ENCODE measurements around the gene NEU2. TPM values are rescaled to one million over a fixed set of nuclear protein-coding genes. Genes with fewer than 3 reads are reported as not detected.

Gene NEU2
- total RNA-seq, 1 donor from 2014 or later, result not detected

DNA sequence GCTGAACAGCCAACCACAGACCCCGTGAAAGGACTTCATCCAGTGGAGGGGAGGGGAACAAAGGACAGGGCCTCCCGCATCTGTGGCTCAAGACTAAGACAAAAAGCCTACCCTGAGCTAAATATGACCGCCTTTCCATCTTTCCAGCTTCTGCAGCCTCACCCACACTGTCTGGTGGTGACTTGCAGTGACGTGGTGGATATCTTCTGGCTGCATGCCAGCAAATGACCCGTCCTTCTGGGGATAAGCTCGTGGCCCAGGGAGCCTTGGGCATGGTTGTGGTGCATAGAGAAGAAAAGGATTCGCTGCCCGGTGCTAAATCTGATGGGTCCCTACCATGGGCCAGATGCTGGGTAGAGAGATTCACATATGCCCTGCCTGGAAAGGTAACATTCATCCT is 10.7 kb upstream of the NEU2 start:
- TF ChIP-seq, protein P1, sequence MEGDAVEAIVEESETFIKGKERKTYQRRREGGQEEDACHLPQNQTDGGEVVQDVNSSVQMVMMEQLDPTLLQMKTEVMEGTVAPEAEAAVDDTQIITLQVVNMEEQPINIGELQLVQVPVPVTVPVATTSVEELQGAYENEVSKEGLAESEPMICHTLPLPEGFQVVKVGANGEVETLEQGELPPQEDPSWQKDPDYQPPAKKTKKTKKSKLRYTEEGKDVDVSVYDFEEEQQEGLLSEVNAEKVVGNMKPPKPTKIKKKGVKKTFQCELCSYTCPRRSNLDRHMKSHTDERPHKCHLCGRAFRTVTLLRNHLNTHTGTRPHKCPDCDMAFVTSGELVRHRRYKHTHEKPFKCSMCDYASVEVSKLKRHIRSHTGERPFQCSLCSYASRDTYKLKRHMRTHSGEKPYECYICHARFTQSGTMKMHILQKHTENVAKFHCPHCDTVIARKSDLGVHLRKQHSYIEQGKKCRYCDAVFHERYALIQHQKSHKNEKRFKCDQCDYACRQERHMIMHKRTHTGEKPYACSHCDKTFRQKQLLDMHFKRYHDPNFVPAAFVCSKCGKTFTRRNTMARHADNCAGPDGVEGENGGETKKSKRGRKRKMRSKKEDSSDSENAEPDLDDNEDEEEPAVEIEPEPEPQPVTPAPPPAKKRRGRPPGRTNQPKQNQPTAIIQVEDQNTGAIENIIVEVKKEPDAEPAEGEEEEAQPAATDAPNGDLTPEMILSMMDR (IDR thresholded peaks at IDR 0.05; ENCODE audit: unreplicated experiment), result no peak
- H3K27ac Mint-ChIP-seq (ENCODE audit: unreplicated experiment), result no peak overlapping the region

DNA sequence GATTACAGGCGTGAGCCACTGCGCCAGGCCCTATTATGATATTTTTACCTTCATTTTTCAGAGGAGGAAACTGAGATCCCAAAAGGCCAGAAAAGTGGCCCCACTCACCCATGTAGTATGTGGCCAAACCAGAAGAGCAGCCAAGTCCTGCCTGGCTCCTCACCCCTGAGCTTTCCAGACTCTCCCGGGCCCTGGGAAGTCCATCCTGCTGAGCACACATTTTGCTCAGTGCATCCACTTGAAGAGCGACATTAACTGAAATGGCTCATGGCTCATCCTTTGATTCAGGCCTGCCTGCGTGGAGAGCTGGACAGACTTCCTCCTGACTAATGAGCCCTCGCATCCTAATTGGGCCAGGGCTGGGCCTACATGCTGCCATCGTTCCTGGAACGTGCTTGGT is 9.9 kb upstream of the NEU2 start:
- Mint-ChIP-seq H3K27me3 (ENCODE audit: unreplicated experiment) (peaks cover 5% of the 10 kb centered on the region), H3K9me3 (ENCODE audit: unreplicated experiment) (no peaks in the 10 kb centered on the region), H3K36me3 (ENCODE audit: low read depth, unreplicated experiment) (no peaks in the 10 kb centered on the region), H3K4me1 (ENCODE audit: unreplicated experiment) (no peaks in the 10 kb centered on the region), H3K27ac (ENCODE audit: unreplicated experiment) (no peak overlapping the region), H3K4me3 (ENCODE audit: unreplicated experiment) (no peak overlapping the region)
- TF ChIP-seq, protein P1 (IDR thresholded peaks at IDR 0.05; ENCODE audit: unreplicated experiment), result no peak
- DNase-seq (ENCODE audit: low spot score), result no peak

More for the DNA sequence above, 10.7 kb upstream of the NEU2 start:
- no peaks in the 10 kb centered on the region for H3K36me3 Mint-ChIP-seq (ENCODE audit: low read depth, unreplicated experiment)
- H3K27me3 Mint-ChIP-seq (ENCODE audit: unreplicated experiment), result peaks cover 5% of the 10 kb centered on the region
- H3K4me3 Mint-ChIP-seq (ENCODE audit: unreplicated experiment), result no peak overlapping the region
- H3K9me3 Mint-ChIP-seq (ENCODE audit: unreplicated experiment), result no peaks in the 10 kb centered on the region
- no peaks in the 10 kb centered on the region for H3K4me1 Mint-ChIP-seq (ENCODE audit: unreplicated experiment)
- DNase-seq (ENCODE audit: low spot score), result no peak

DNA sequence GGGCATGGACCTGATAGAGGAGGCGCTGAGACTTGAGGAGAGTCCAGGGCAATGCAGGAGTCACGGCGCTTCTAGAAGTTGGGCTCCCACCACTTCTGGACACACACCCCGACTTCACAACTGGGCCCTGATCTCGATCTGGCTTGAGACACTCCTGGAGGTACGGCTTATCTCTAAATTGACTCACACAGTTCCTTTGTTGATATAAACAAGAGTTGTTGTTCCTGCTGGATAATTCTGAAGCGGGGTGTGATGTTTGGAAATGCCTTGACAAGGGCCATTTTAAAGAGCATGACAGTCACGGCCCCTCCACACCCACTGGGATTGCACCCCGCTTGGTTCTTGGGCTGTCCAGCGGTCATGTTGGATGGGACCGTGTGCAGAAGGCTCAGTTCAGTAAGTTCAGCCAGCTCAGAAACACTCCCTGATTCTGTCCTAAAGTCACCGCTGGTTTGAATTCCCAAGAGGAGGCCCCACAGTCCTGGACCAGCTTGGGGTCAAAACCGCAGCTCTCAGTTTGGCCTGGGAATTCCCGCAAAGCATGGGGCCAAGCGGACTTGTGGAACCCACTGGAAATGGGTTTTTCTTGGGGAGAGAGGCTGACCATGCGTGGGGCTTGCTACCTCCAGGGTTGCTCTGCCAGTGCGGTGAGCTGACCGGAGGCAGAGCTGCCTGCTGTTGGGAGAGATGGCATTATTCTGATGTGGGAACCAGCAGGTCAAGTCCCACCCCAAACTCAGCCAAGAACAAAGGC is 9.3 kb upstream of the NEU2 start:
- H3K4me3 Mint-ChIP-seq (ENCODE audit: unreplicated experiment), result no peak overlapping the region
- peaks cover 5% of the 10 kb centered on the region for H3K27me3 Mint-ChIP-seq (ENCODE audit: unreplicated experiment)
- no peaks in the 10 kb centered on the region for H3K36me3 Mint-ChIP-seq (ENCODE audit: low read depth, unreplicated experiment)
- no peaks in the 10 kb centered on the region for H3K9me3 Mint-ChIP-seq (ENCODE audit: unreplicated experiment)
- H3K4me1 Mint-ChIP-seq (ENCODE audit: unreplicated experiment), result no peaks in the 10 kb centered on the region
- H3K27ac Mint-ChIP-seq (ENCODE audit: unreplicated experiment), result no peak overlapping the region
- TF ChIP-seq, protein P1 (IDR thresholded peaks at IDR 0.05; ENCODE audit: unreplicated experiment), result no peak
- DNase-seq (ENCODE audit: low spot score), result no peak

- TF ChIP-seq, protein P1 (IDR thresholded peaks at IDR 0.05; ENCODE audit: unreplicated experiment), result no peak
- no peak for DNase-seq (ENCODE audit: low spot score)
- no peak overlapping the region for H3K4me3 Mint-ChIP-seq (ENCODE audit: unreplicated experiment)
- H3K4me1 Mint-ChIP-seq (ENCODE audit: unreplicated experiment), result no peaks in the 10 kb centered on the region
- peaks cover 5% of the 10 kb centered on the region for H3K27me3 Mint-ChIP-seq (ENCODE audit: unreplicated experiment)
- no peak overlapping the region for H3K27ac Mint-ChIP-seq (ENCODE audit: unreplicated experiment)
- H3K9me3 Mint-ChIP-seq (ENCODE audit: unreplicated experiment), result no peaks in the 10 kb centered on the region
- no peaks in the 10 kb centered on the region for H3K36me3 Mint-ChIP-seq (ENCODE audit: low read depth, unreplicated experiment)
These were observed 8.6 kb upstream of the NEU2 start for GRCh38 chr2:233023761-233024410.

DNA sequence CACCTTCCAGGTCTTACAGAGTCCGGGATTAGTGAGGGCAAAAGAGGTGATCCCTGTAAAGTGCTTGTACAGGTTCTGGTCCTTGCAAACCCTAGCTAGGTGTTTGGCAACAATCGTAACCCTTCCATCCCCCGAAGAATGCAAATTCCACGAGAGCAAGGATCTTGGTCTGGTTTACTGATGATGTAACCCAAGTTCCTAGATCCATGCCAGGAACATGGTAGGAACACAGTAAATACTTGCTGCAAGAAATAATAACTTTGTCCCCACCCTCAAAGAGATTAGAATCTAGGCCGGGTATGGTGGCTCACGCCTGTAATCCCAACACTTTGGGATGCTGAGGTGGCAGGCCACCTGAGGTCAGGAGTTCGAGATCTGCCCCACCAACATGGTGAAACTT is 6.8 kb upstream of the NEU2 start:
- Mint-ChIP-seq H3K27me3 (ENCODE audit: unreplicated experiment) (peaks cover 3% of the 10 kb centered on the region), H3K4me1 (ENCODE audit: unreplicated experiment) (no peaks in the 10 kb centered on the region), H3K9me3 (ENCODE audit: unreplicated experiment) (no peaks in the 10 kb centered on the region), H3K4me3 (ENCODE audit: unreplicated experiment) (no peak overlapping the region), H3K27ac (ENCODE audit: unreplicated experiment) (no peak overlapping the region), H3K36me3 (ENCODE audit: low read depth, unreplicated experiment) (no peaks in the 10 kb centered on the region)
- TF ChIP-seq, protein P1 (IDR thresholded peaks at IDR 0.05; ENCODE audit: unreplicated experiment), result no peak
- no peak for DNase-seq (ENCODE audit: low spot score)
